PC-3 (cell line): ENCODE results near the gene MICALL2. TPM values are rescaled to one million over a fixed set of nuclear protein-coding genes. Genes with fewer than 3 reads are reported as not detected.

Source experiments
- ATAC-seq: fragments of 200-7000 bp; cut with Tn5 transposase; 2 replicates; pipeline ENCODE4 v1.9.1; 2020; ENCODE audit warnings: mild to moderate bottlenecking, moderate library complexity
- BruUV-seq: library from RNA; stranded (reverse); fragments of 400-500 nt; replicated peaks from 2 replicates; lab custom pipeline; 2021; lab: Mats Ljungman, UMichigan
- CTCF ChIA-PET: fragments of 300-600 bp; sonication (Branson Sonifier 250); formaldehyde crosslinking; loops from one replicate; lab custom pipeline; 2022; ENCODE audit warnings: antibody characterized with exemption; lab: Charles Lee
- POLR2A ChIA-PET: fragments of 300-600 bp; sonication (Branson Sonifier 250); formaldehyde crosslinking; loops from one replicate; lab custom pipeline; 2022; ENCODE audit warnings: antibody characterized with exemption; ENCODE audit not compliant: unreplicated experiment; lab: Charles Lee
- DNase-seq: peaks from one replicate; pipeline ENCODE4 v3.0.0-alpha.2; 2015
- H2AFZ ChIP-seq: fragments of 300-600 bp; sonication (generic); 2 replicates; pipeline ENCODE4 v1.6.0; 2016; ENCODE audit warnings: antibody characterized with exemption, low read length
- H3F3A ChIP-seq: fragments of 300-600 bp; sonication (generic); one replicate; pipeline ENCODE4 v1.6.0; 2017; ENCODE audit warnings: antibody characterized with exemption, low read length, control low read depth, mild to moderate bottlenecking; ENCODE audit not compliant: unreplicated experiment
- H3K27ac ChIP-seq: fragments of 300-600 bp; sonication (generic); 2 replicates; pipeline ENCODE4 v1.5.1; 2016; ENCODE audit warnings: mild to moderate bottlenecking, low read length
- H3K27me3 ChIP-seq: fragments of 300-600 bp; sonication (generic); 2 replicates; pipeline ENCODE4 v1.6.1; 2016; ENCODE audit warnings: low read length, mixed read lengths
- H3K36me3 ChIP-seq: fragments of 300-600 bp; sonication (generic); 2 replicates; pipeline ENCODE4 v1.6.1; 2016; ENCODE audit warnings: low read depth, mixed run types, low read length, mixed read lengths
- H3K4me1 ChIP-seq: fragments of 300-600 bp; sonication (generic); 2 replicates; pipeline ENCODE4 v1.5.1; 2016; ENCODE audit warnings: low read length; ENCODE audit not compliant: insufficient read depth
- H3K4me2 ChIP-seq: fragments of 300-600 bp; sonication (generic); 2 replicates; pipeline ENCODE4 v1.6.0; 2016; ENCODE audit warnings: low read length
- H3K4me3 ChIP-seq: fragments of 300-600 bp; sonication (generic); 2 replicates; pipeline ENCODE4 v1.5.1; 2016; ENCODE audit warnings: mild to moderate bottlenecking, low read length, mixed read lengths
- H3K79me2 ChIP-seq: fragments of 300-600 bp; sonication (generic); 2 replicates; pipeline ENCODE4 v1.6.1; 2017; ENCODE audit warnings: low read length, mixed read lengths
- H3K9ac ChIP-seq: fragments of 300-600 bp; sonication (generic); 2 replicates; pipeline ENCODE4 v1.6.0; 2016; ENCODE audit warnings: mild to moderate bottlenecking, low read length
- H3K9me2 ChIP-seq: fragments of 300-600 bp; sonication (generic); replicated peaks from 2 replicates; pipeline ENCODE4 v1.6.1; 2016; ENCODE audit warnings: mixed run types, low read length, mixed read lengths
- H3K9me3 ChIP-seq: fragments of 300-600 bp; sonication (generic); 2 replicates; pipeline ENCODE4 v1.6.1; 2016; ENCODE audit warnings: low read length, mixed read lengths
- H4K20me1 ChIP-seq: fragments of 300-600 bp; sonication (generic); 2 replicates; pipeline ENCODE4 v1.6.1; 2016; ENCODE audit warnings: low read length, mixed read lengths
- CTCF ChIP-seq: fragments of 300-600 bp; sonication (generic); conservative IDR thresholded peaks from 2 replicates; pipeline ENCODE4 v1.5.1; 2017; ENCODE audit warnings: antibody characterized with exemption, low read depth, mild to moderate bottlenecking, low read length
- EZH2 ChIP-seq: fragments of 300-600 bp; sonication (generic); IDR thresholded peaks from one replicate; pipeline ENCODE4 v1.6.1; 2017; ENCODE audit warnings: antibody characterized with exemption, mild to moderate bottlenecking, low read length; ENCODE audit not compliant: unreplicated experiment
- EZH2phosphoT487 ChIP-seq: fragments of 300-600 bp; sonication (generic); IDR thresholded peaks from 2 replicates; pipeline ENCODE4 v1.6.1; 2018; ENCODE audit warnings: mild to moderate bottlenecking, antibody characterized with exemption, low read length, borderline replicate concordance
- intact Hi-C: fragments of 100-400 bp; cut with micrococcal nuclease; formaldehyde crosslinking; loops from 2 replicates; pipeline ENCODE4 v1.9.0; 2023
- total RNA-seq: library from RNA; depleted of rRNA; stranded (reverse); fragments of >200 nt; gene quantifications from 2 replicates; pipeline ENCODE4 v1.2.3, GENCODE V29; 2014

MICALL2 gene
- total RNA-seq, 1 experiment from 2014 or later, result 52.8 TPM

GRCh38 chr7:1393421-1393820, 65.8 kb downstream of the MICALL2 start:
- no peaks in the 10 kb centered on the region for H3K36me3 ChIP-seq
- no peak overlapping the region for H3K9ac ChIP-seq
- no TSS peak for BruUV-seq
- no peak for ATAC-seq
- no peaks in the 10 kb centered on the region for H3K9me3 ChIP-seq
- ChIA-PET POLR2A (no interaction called here), CTCF (no interaction called here)
- no peaks in the 10 kb centered on the region for H4K20me1 ChIP-seq
- no peak overlapping the region for H3K27ac ChIP-seq
- H2AFZ ChIP-seq, result no peak overlapping the region
- H3K4me3 ChIP-seq, result no peak overlapping the region
- TF ChIP-seq CTCF, result no peak
- no peaks in the 10 kb centered on the region for H3K79me2 ChIP-seq
- no peaks in the 10 kb centered on the region for H3K4me1 ChIP-seq
- H3K27me3 ChIP-seq, result peaks cover 30% of the 10 kb centered on the region
- no peak for DNase-seq
- intact Hi-C loops, result no loop called here
- H3F3A ChIP-seq, result no peaks in the 10 kb centered on the region
- no peaks in the 10 kb centered on the region for H3K9me2 ChIP-seq
- no peak overlapping the region for H3K4me2 ChIP-seq

GRCh38 chr7:1392556-1392955, 66.7 kb downstream of the MICALL2 start:
- no peak for DNase-seq
- H3K27me3 ChIP-seq, result peaks cover 36% of the 10 kb centered on the region
- intact Hi-C loops, result no loop called here
- no TSS peak for BruUV-seq
- H4K20me1 ChIP-seq, result no peaks in the 10 kb centered on the region
- H3K79me2 ChIP-seq, result no peaks in the 10 kb centered on the region
- H3K27ac ChIP-seq, result no peak overlapping the region
- no peak overlapping the region for H3K9ac ChIP-seq
- no peaks in the 10 kb centered on the region for H3K9me3 ChIP-seq
- H3K36me3 ChIP-seq, result no peaks in the 10 kb centered on the region
- TF ChIP-seq EZH2phosphoT487 (no peak), CTCF (no peak), EZH2 (no peak)
- H3K4me1 ChIP-seq, result no peaks in the 10 kb centered on the region
- CTCF ChIA-PET, result no interaction called here
- H3K4me3 ChIP-seq, result no peak overlapping the region
- POLR2A ChIA-PET, result no interaction called here
- no peak overlapping the region for H2AFZ ChIP-seq
- H3K9me2 ChIP-seq, result no peaks in the 10 kb centered on the region
- no peak for ATAC-seq
- no peaks in the 10 kb centered on the region for H3F3A ChIP-seq
- H3K4me2 ChIP-seq, result no peak overlapping the region

GRCh38 chr7:1391449-1391848, 67.8 kb downstream of the MICALL2 start:
- no peak overlapping the region for H3K9ac ChIP-seq
- H4K20me1 ChIP-seq, result no peaks in the 10 kb centered on the region
- no peak overlapping the region for H2AFZ ChIP-seq
- BruUV-seq, result no TSS peak
- intact Hi-C loops, result no loop called here
- no peaks in the 10 kb centered on the region for H3K4me1 ChIP-seq
- H3K27me3 ChIP-seq, result peaks cover 45% of the 10 kb centered on the region
- CTCF ChIA-PET, result no interaction called here
- no peak overlapping the region for H3K27ac ChIP-seq
- no peak overlapping the region for H3K4me2 ChIP-seq
- H3F3A ChIP-seq, result no peaks in the 10 kb centered on the region
- H3K36me3 ChIP-seq, result no peaks in the 10 kb centered on the region
- no peaks in the 10 kb centered on the region for H3K79me2 ChIP-seq
- POLR2A ChIA-PET, result no interaction called here
- no peaks in the 10 kb centered on the region for H3K9me2 ChIP-seq
- H3K4me3 ChIP-seq, result no peak overlapping the region
- TF ChIP-seq EZH2phosphoT487 (no peak), EZH2 (no peak), CTCF (no peak)
- no peaks in the 10 kb centered on the region for H3K9me3 ChIP-seq
- ATAC-seq (no peak), DNase-seq (no peak)
